ENCODE measurements around the gene LGI2. TPM values are rescaled to one million over a fixed set of nuclear protein-coding genes. Genes with fewer than 3 reads are reported as not detected.

LGI2 gene
- total RNA-seq, 1 donor from 2014 or later, result 0.18 TPM

DNA sequence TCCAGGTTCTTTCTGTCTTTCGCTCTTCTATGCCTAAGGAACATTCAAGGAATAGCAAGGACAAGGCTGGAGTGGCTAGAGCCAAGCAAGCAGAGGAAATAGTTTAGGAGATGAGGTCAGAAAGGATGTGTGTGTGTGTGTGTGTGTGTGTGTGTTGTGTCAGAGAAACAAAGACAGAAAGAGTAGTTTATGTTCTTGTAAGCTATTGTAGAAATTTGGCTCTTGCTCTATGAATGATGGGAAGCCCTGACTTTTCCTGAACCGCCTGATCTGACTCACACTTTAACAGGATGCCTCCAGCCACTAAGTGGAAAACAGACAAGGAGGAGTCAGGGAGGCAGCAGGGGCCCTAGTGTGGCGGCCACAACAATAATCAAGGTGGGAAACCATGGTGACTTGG, 39.7 kb downstream of the LGI2 start:
- peak; percentile 40 for DNase-seq (ENCODE audit: low spot score)

DNA sequence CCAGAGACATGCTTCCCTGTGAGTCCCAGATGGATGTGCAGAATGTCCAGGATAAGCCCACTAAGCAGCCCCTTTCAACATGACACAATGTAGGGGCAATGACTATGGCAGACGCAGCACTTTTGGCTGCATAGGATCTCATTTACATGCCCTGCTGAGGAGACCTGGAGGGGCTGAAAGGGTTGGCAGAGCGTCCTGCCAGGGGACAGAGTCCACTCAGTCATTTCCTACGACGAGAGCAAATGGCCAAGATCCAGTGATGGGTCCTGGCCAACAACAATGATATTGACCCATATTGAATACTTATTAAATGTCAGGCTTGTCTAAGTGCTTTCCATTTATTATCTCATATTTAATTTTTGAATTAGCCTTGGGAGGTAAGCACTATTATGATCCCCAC, 41.4 kb downstream of the LGI2 start:
- no peak for DNase-seq (ENCODE audit: low spot score)
- peaks cover 4% of the 10 kb centered on the region for H3K27me3 Mint-ChIP-seq (ENCODE audit: unreplicated experiment)
- no peak overlapping the region for H3K27ac Mint-ChIP-seq (ENCODE audit: unreplicated experiment)
- TF ChIP-seq, protein P1, sequence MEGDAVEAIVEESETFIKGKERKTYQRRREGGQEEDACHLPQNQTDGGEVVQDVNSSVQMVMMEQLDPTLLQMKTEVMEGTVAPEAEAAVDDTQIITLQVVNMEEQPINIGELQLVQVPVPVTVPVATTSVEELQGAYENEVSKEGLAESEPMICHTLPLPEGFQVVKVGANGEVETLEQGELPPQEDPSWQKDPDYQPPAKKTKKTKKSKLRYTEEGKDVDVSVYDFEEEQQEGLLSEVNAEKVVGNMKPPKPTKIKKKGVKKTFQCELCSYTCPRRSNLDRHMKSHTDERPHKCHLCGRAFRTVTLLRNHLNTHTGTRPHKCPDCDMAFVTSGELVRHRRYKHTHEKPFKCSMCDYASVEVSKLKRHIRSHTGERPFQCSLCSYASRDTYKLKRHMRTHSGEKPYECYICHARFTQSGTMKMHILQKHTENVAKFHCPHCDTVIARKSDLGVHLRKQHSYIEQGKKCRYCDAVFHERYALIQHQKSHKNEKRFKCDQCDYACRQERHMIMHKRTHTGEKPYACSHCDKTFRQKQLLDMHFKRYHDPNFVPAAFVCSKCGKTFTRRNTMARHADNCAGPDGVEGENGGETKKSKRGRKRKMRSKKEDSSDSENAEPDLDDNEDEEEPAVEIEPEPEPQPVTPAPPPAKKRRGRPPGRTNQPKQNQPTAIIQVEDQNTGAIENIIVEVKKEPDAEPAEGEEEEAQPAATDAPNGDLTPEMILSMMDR (IDR thresholded peaks at IDR 0.05; ENCODE audit: unreplicated experiment), result no peak
- peaks cover 17% of the 10 kb centered on the region for H3K4me1 Mint-ChIP-seq (ENCODE audit: unreplicated experiment)
- no peak overlapping the region for H3K4me3 Mint-ChIP-seq (ENCODE audit: unreplicated experiment)
- no peaks in the 10 kb centered on the region for H3K9me3 Mint-ChIP-seq (ENCODE audit: unreplicated experiment)
- peaks cover 5% of the 10 kb centered on the region for H3K36me3 Mint-ChIP-seq (ENCODE audit: low read depth, unreplicated experiment)

More for the DNA sequence above, 39.7 kb downstream of the LGI2 start:
- Mint-ChIP-seq H3K4me1 (ENCODE audit: unreplicated experiment) (peaks cover 17% of the 10 kb centered on the region), H3K27ac (ENCODE audit: unreplicated experiment) (peak overlapping the region; percentile 92), H3K36me3 (ENCODE audit: low read depth, unreplicated experiment) (peaks cover 5% of the 10 kb centered on the region), H3K4me3 (ENCODE audit: unreplicated experiment) (peak overlapping the region; percentile 19), H3K9me3 (ENCODE audit: unreplicated experiment) (no peaks in the 10 kb centered on the region), H3K27me3 (ENCODE audit: unreplicated experiment) (peaks cover 4% of the 10 kb centered on the region)
- TF ChIP-seq, protein P1 (IDR thresholded peaks at IDR 0.05; ENCODE audit: unreplicated experiment), result no peak

DNA sequence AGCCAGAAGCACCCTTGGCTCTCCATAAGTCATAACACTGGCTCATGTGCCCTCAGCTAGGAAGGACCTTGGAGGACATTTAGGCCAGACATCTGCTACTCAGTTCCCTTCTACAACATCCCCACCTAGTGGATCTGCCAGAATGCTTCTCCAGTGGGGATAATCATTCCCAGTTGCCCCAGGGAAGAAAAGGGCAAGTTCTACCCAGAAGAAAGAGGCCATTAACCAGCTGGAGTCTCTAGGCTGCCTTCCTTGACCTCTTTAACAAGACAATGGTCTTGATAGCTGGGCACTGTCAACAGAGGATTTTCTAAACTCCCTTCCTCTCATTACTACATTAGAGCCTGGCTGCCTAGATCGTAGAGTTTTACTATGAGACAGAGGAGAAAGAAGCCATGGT, 42.0 kb downstream of the LGI2 start:
- DNase-seq (ENCODE audit: low spot score), result peak; percentile 18
- peaks cover 22% of the 10 kb centered on the region for H3K4me1 Mint-ChIP-seq (ENCODE audit: unreplicated experiment)
- H3K27ac Mint-ChIP-seq (ENCODE audit: unreplicated experiment), result no peak overlapping the region
- H3K36me3 Mint-ChIP-seq (ENCODE audit: low read depth, unreplicated experiment), result peaks cover 5% of the 10 kb centered on the region
- H3K9me3 Mint-ChIP-seq (ENCODE audit: unreplicated experiment), result no peaks in the 10 kb centered on the region
- no peak overlapping the region for H3K4me3 Mint-ChIP-seq (ENCODE audit: unreplicated experiment)
- TF ChIP-seq, protein P1 (IDR thresholded peaks at IDR 0.05; ENCODE audit: unreplicated experiment), result no peak
- peaks cover 4% of the 10 kb centered on the region for H3K27me3 Mint-ChIP-seq (ENCODE audit: unreplicated experiment)

DNA sequence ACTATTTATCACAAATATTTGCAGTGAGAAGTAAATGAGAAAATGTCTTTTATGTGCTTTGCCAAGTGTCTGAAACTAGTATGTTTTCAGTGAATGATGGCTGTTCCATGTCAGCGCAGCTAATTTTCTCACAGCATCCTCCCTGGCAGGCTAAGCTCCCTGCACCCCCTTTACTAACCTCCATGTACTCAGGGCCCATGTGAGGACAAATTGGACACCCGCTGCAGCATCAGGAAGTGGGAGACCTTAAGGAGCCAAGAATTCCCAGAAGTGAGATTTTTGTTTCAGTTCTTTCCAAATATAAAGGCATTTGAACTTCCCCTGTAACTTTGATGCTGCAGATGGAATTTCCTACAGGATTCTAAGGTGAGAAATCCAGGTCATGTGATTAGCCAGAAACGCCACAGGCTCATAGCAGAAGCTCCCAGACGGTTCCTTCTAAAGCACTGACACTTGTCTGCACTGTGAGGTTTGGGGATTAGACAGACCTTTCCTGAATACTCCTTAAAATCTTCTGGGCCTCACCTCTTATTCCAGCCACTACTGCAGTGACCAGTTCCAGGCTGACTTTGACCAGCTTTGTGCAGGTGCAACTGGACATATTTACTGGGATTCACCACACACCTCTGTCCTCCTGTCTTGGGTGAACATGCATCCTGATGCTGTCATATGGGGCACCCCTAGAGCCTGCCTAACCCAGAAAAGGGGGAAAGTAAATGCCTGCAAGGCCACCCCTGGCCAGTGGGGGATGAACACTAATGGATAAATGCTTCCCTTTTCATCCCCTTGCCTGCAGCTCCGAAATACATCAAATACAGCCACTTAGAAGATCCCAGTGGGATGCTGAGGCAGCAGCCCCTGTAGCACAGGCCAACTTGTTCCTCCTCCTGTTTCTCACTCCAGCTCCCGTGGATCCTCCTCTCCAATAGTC, 45.9 kb downstream of the LGI2 start:
- H3K4me1 Mint-ChIP-seq (ENCODE audit: unreplicated experiment), result peaks cover 11% of the 10 kb centered on the region
- H3K36me3 Mint-ChIP-seq (ENCODE audit: low read depth, unreplicated experiment), result no peaks in the 10 kb centered on the region
- H3K4me3 Mint-ChIP-seq (ENCODE audit: unreplicated experiment), result no peak overlapping the region
- H3K27ac Mint-ChIP-seq (ENCODE audit: unreplicated experiment), result no peak overlapping the region
- TF ChIP-seq, protein P1 (IDR thresholded peaks at IDR 0.05; ENCODE audit: unreplicated experiment), result peak; percentile 16
- peaks cover 5% of the 10 kb centered on the region for H3K27me3 Mint-ChIP-seq (ENCODE audit: unreplicated experiment)
- H3K9me3 Mint-ChIP-seq (ENCODE audit: unreplicated experiment), result no peaks in the 10 kb centered on the region
- DNase-seq (ENCODE audit: low spot score), result no peak

DNA sequence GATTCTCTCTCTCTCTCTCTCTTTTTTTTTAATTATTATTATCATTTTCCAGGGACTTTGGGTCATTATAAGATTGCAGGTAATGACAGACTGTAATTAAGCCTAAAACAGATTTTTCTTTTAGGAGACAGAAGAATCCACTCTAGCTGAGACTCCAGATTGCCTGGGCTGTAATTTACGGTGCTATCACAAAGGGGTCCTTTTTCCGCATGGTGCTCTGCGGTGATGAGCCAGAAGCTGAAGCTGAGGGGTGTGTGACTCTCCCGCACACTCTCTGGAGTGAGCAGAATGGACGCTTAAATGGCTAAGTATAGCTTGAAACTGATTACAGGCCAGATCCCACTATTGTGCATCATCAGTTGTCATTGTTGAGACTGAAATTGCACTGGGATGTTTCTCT, 50.0 kb downstream of the LGI2 start:
- H3K4me1 Mint-ChIP-seq (ENCODE audit: unreplicated experiment), result peaks cover 12% of the 10 kb centered on the region
- TF ChIP-seq, protein P1 (IDR thresholded peaks at IDR 0.05; ENCODE audit: unreplicated experiment), result no peak
- H3K27ac Mint-ChIP-seq (ENCODE audit: unreplicated experiment), result no peak overlapping the region
- no peaks in the 10 kb centered on the region for H3K9me3 Mint-ChIP-seq (ENCODE audit: unreplicated experiment)
- peaks cover 5% of the 10 kb centered on the region for H3K27me3 Mint-ChIP-seq (ENCODE audit: unreplicated experiment)
- no peak for DNase-seq (ENCODE audit: low spot score)
- H3K36me3 Mint-ChIP-seq (ENCODE audit: low read depth, unreplicated experiment), result no peaks in the 10 kb centered on the region
- H3K4me3 Mint-ChIP-seq (ENCODE audit: unreplicated experiment), result no peak overlapping the region

Data from endothelial cell (in vitro differentiated cells).